ENCODE measurements around the gene GDPD5. TPM values are rescaled to one million over a fixed set of nuclear protein-coding genes. Genes with fewer than 3 reads are reported as not detected.

The GDPD5 gene
- total and polyA plus RNA-seq, 9 of the 15 experiments (the other 6 are each of a cell fraction or from before 2014, with no cell fraction given) = 0.32 to 27.3 (median 8.0) TPM

DNA sequence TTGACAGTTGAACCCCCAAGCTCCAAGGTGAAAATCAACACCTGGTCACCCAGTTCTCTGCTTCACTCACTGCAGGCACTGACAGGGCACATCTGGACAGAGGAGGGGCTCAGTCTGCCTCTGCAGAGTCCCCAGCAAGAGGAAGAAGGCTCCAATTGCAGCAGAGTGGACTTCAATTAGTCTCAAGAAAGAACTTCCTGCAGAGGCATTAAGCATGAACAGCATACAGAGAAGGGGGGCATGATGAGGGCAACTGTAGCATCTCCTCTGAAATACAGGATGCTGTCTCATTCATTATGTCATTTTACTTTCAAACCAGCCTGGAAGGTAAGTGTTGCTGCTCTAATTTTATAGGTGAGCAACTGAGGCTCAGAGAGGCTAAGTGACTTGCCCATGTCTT is 11.1 kb downstream of the GDPD5 start:
- ChIA-PET POLR2A (no interaction called here), CTCF (ENCODE audit: low intra/inter-chr PET ratio) (no interaction called here)
- Histone ChIP-seq H2AFZ (ENCODE audit: low read depth, low read length) (no peak overlapping the region), H3K27me3 (ENCODE audit: control insufficient read depth in 2 of 2, insufficient read depth in 2 of 2, low read length in 2 of 2) (no peaks in the 10 kb centered on the region), H3K36me3 (ENCODE audit: control insufficient read depth, insufficient read depth, low read length) (no peaks in the 10 kb centered on the region), H3K4me2 (ENCODE audit: insufficient read depth, low read length) (no peak overlapping the region), H3K4me1 (replicated peaks in 1 of 2; ENCODE audit: control insufficient read depth in 2 of 2, insufficient read depth in 2 of 2, low read length in 2 of 2) (peaks cover 15 to 38% of the 10 kb centered on the region in 2 experiments), H3K4me3 (no peak overlapping the region), H4K20me1 (replicated peaks; ENCODE audit: control insufficient read depth, insufficient read depth, low read length) (no peaks in the 10 kb centered on the region; the same call in 1 of the 2 replicates), H3K9me1 (ENCODE audit: control insufficient read depth, insufficient read depth, low read length) (no peaks in the 10 kb centered on the region), H3K79me2 (ENCODE audit: control insufficient read depth, insufficient read depth, low read length) (no peaks in the 10 kb centered on the region), H3K27ac (ENCODE audit: extremely low read depth, low read depth, low read length) (no peak overlapping the region), H3K9ac (ENCODE audit: insufficient read depth in 1 of 2, low read depth in 2 of 2, low read length in 2 of 2) (no peak overlapping the region), H3K9me3 (replicated peaks; ENCODE audit: control insufficient read depth, insufficient read depth, low read depth, low read length) (no peaks in the 10 kb centered on the region)
- DNase-seq (ENCODE audit: extremely low read depth in 1 of 4, low spot score in 3 of 4) = no peak
- TF ChIP-seq FUS (optimal IDR thresholded peaks at IDR 0.05; ENCODE audit: low read depth, low read length) = no peak
- TF ChIP-seq ZNF695 (CRISPR knock-in tag; IDR thresholded peaks at IDR 0.05) = no peak
- no peak for TF ChIP-seq POLR2AphosphoS2 (IDR thresholded peaks at IDR 0.05; ENCODE audit: low read length)
- no peak for TF ChIP-seq POLR2AphosphoS5 (IDR thresholded peaks at IDR 0.05; ENCODE audit: control insufficient read depth, insufficient read depth, low read depth, low read length)
- FAIRE-seq = no peak
- BruUV-seq (replicated peaks) = no TSS peak
- in situ Hi-C loops (cut with MboI) = no loop called here
- intact Hi-C loops (cut with micrococcal nuclease) = no loop called here
- no peak; the same call in 2 of the 3 replicates for ATAC-seq

DNA sequence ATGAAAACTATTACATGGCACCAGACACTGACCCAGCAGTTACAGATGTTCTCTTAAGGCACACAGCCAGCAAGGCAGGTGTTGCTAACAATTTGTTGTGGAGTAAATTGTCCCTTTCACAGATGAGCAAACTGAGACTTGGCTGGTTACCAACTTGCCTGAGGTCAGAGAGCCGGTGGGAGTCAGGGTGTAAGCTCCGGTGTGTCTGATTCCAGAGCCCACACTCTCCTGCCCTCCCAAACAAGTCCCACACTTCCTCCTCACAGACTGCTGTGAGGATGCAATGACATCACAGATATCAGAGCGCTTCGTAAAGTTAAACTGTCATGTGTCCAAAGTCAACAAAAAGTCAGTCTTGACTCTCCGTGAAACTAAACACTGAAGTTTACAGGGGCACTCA is 12.5 kb downstream of the GDPD5 start:
- H3K79me2 ChIP-seq (ENCODE audit: control insufficient read depth, insufficient read depth, low read length) = no peaks in the 10 kb centered on the region
- no peak overlapping the region for H2AFZ ChIP-seq (ENCODE audit: low read depth, low read length)
- no peaks in the 10 kb centered on the region for H3K27me3 ChIP-seq (ENCODE audit: control insufficient read depth in 2 of 2, insufficient read depth in 2 of 2, low read length in 2 of 2)
- H3K4me2 ChIP-seq (ENCODE audit: insufficient read depth, low read length) = no peak overlapping the region
- no TSS peak for BruUV-seq (replicated peaks)
- in situ Hi-C loops (cut with MboI) (no loop called here), intact Hi-C loops (cut with micrococcal nuclease) (no loop called here)
- H3K36me3 ChIP-seq (ENCODE audit: control insufficient read depth, insufficient read depth, low read length) = no peaks in the 10 kb centered on the region
- H3K9me3 ChIP-seq (replicated peaks; ENCODE audit: control insufficient read depth, insufficient read depth, low read depth, low read length) = no peaks in the 10 kb centered on the region
- H4K20me1 ChIP-seq (replicated peaks; ENCODE audit: control insufficient read depth, insufficient read depth, low read length) = no peaks in the 10 kb centered on the region; the same call in 1 of the 2 replicates
- ATAC-seq (no peak), DNase-seq (ENCODE audit: extremely low read depth in 1 of 4, low spot score in 3 of 4) (no peak), FAIRE-seq (peak; percentile 74)
- H3K9me1 ChIP-seq (ENCODE audit: control insufficient read depth, insufficient read depth, low read length) = no peaks in the 10 kb centered on the region
- POLR2A ChIA-PET = no interaction called here
- peaks cover 26 to 47% of the 10 kb centered on the region in 2 experiments for H3K4me1 ChIP-seq (replicated peaks in 1 of 2; ENCODE audit: control insufficient read depth in 2 of 2, insufficient read depth in 2 of 2, low read length in 2 of 2)
- H3K4me3 ChIP-seq = no peak overlapping the region
- H3K9ac ChIP-seq (ENCODE audit: insufficient read depth in 1 of 2, low read depth in 2 of 2, low read length in 2 of 2) = peak overlapping the region in 1 of 2 experiments; percentile 38; a peak in 1 of 4 replicates
- CTCF ChIA-PET (ENCODE audit: low intra/inter-chr PET ratio) = no interaction called here
- 25% methylated on average over 5 of the region's 5 CpGs for whole genome bisulfite sequencing (ENCODE audit: insufficient coverage, low coverage, missing lambda C conversion rate)
- H3K27ac ChIP-seq (ENCODE audit: extremely low read depth, low read depth, low read length) = no peak overlapping the region
- peak; percentile 98 for TF ChIP-seq BCOR (IDR thresholded peaks at IDR 0.05)
- no peak for TF ChIP-seq ELF2 (CRISPR knock-in tag; IDR thresholded peaks at IDR 0.05)
- TF ChIP-seq ZNF551 (CRISPR knock-in tag; IDR thresholded peaks at IDR 0.05) = no peak
- TF ChIP-seq ZNF696 (CRISPR knock-in tag; conservative IDR thresholded peaks at IDR 0.05) = no peak
- peak; percentile 75 for TF ChIP-seq ESRRA (IDR thresholded peaks at IDR 0.05; ENCODE audit: borderline replicate concordance, low read depth)
- no peak for TF ChIP-seq POLR3A (IDR thresholded peaks at IDR 0.05; ENCODE audit: borderline replicate concordance, extremely low read depth, insufficient read depth, insufficient read length)
- no peak for TF ChIP-seq ZFP36 (IDR thresholded peaks at IDR 0.05; ENCODE audit: low read depth, low read length, partially characterized antibody)
- no peak for TF ChIP-seq MIER1 (IDR thresholded peaks at IDR 0.05; ENCODE audit: low read depth)
- TF ChIP-seq MEF2D (tag; conservative IDR thresholded peaks at IDR 0.05; ENCODE audit: low read depth) = no peak
- TF ChIP-seq SPI1 (IDR thresholded peaks at IDR 0.05; ENCODE audit: borderline replicate concordance, low read depth, low read length) = peak; percentile 4; the same call in 1 of the 2 replicates
- no peak for TF ChIP-seq ZNF695 (CRISPR knock-in tag; IDR thresholded peaks at IDR 0.05)
- TF ChIP-seq ZFX (CRISPR knock-in tag; IDR thresholded peaks at IDR 0.05) = no peak
- TF ChIP-seq CREB1 (IDR thresholded peaks at IDR 0.05) = no peak
- TF ChIP-seq CREB1 (CRISPR knock-in tag; IDR thresholded peaks at IDR 0.05) = 0 out of 2 replicates have a peak, but pooled peaks have one; percentile 10
- TF ChIP-seq PTTG1 (tag; IDR thresholded peaks at IDR 0.05; ENCODE audit: low read depth) = no peak
- no peak for TF ChIP-seq ZNF76 (CRISPR knock-in tag; IDR thresholded peaks at IDR 0.05; ENCODE audit: borderline replicate concordance)
